CD4-positive, alpha-beta T cell (primary cell): Measurements from ENCODE around the gene ECEL1. TPM values are rescaled to one million over a fixed set of nuclear protein-coding genes. Genes with fewer than 3 reads are reported as not detected.

Experiments
- ATAC-seq: fragments of 200-7000 bp; cut with Tn5 transposase; one replicate; pipeline ENCODE4 v1.10.0; 2022; ENCODE audit warnings: mild to moderate bottlenecking; ENCODE audit not compliant: poor library complexity
- CTCF ChIA-PET: fragments of 350-600 bp; sonication (Branson Sonifier 250); formaldehyde crosslinking; loops from one replicate; lab custom pipeline; 2021; ENCODE audit warnings: antibody characterized with exemption, inconsistent platforms; lab: Charles Lee
- POLR2A ChIA-PET: fragments of 350-600 bp; sonication (Branson Sonifier 250); formaldehyde crosslinking; loops from one replicate; lab custom pipeline; 2021; ENCODE audit warnings: antibody characterized with exemption, inconsistent platforms; lab: Charles Lee
- DNase-seq, 14 experiments: peaks; one replicate each; pipeline ENCODE4 v3.0.0-alpha.2; 2013 to 2020; ENCODE audit warnings: mixed read lengths in 2 of 14
- H3K27ac ChIP-seq, 2 donors: one replicate each; pipeline versions ENCODE4 v1.5.1 to v1.7.0; 2013; ENCODE audit warnings: low read length in 2 of 2, low read depth in 1 of 2, mild to moderate bottlenecking in 1 of 2
- H3K27me3 ChIP-seq, 2 experiments: 1 replicate in 1 of 2; 2 replicates in 1 of 2; pipeline versions ENCODE4 v1.6.1 to v1.7.0; 2013; ENCODE audit warnings: low read length in 2 of 2, control low read depth in 1 of 2, mild to moderate bottlenecking in 1 of 2, moderate library complexity in 1 of 2; ENCODE audit not compliant: insufficient read depth in 2 of 2, control insufficient read depth in 1 of 2
- H3K36me3 ChIP-seq: one replicate; pipeline ENCODE4 v1.6.1; 2013; ENCODE audit warnings: low read length, control low read depth; ENCODE audit not compliant: insufficient read depth
- H3K4me1 ChIP-seq: one replicate; pipeline ENCODE4 v1.6.1; 2013; ENCODE audit warnings: low read length, control low read depth; ENCODE audit not compliant: insufficient read depth
- H3K4me3 ChIP-seq: one replicate; pipeline ENCODE4 v1.5.1; 2013; ENCODE audit warnings: mild to moderate bottlenecking, low read length, moderate library complexity
- H3K9me3 ChIP-seq, 2 experiments: 1 replicate in 1 of 2; 2 replicates in 1 of 2; pipeline versions ENCODE4 v1.6.1 to v1.7.0; 2013; ENCODE audit warnings: low read length in 2 of 2, mild to moderate bottlenecking in 2 of 2, control low read depth in 1 of 2, moderate library complexity in 1 of 2; ENCODE audit not compliant: control insufficient read depth in 1 of 2, insufficient read depth in 1 of 2
- H3K27ac Mint-ChIP-seq: one replicate; pipeline ENCODE4 v1.8.0; 2020; ENCODE audit warnings: mixed read lengths
- H3K27me3 Mint-ChIP-seq: one replicate; pipeline ENCODE4 v1.8.0; 2021; ENCODE audit warnings: mixed read lengths
- H3K36me3 Mint-ChIP-seq: one replicate; pipeline ENCODE4 v1.8.0; 2021; ENCODE audit warnings: low read depth, mixed read lengths
- H3K4me1 Mint-ChIP-seq: one replicate; pipeline ENCODE4 v1.8.0; 2021; ENCODE audit warnings: low read depth, mixed read lengths
- H3K4me3 Mint-ChIP-seq: one replicate; pipeline ENCODE4 v1.8.0; 2020; ENCODE audit warnings: mild to moderate bottlenecking, mixed read lengths
- H3K9me3 Mint-ChIP-seq: one replicate; pipeline ENCODE4 v1.8.0; 2020; ENCODE audit warnings: mixed read lengths
- CTCF ChIP-seq: fragments of 200-600 bp; IDR thresholded peaks from one replicate; pipeline ENCODE4 v1.8.0; 2022; ENCODE audit warnings: antibody characterized with exemption, mild to moderate bottlenecking
- intact Hi-C, 2 experiments: fragments of 100-400 bp; cut with DNase I in 1 of 2; cut with micrococcal nuclease in 1 of 2; formaldehyde crosslinking; loops; one replicate each; pipeline versions ENCODE4 v1.15.1 to v1.9.0; 2023 to 2025; cut with DNase I, micrococcal nuclease
- total RNA-seq, 174 experiments: library from RNA in 2 of 174; stranded (reverse) in 2 of 174; gene quantifications; one replicate each; pipeline ENCODE4 v1.2.3 and lab custom pipeline; 2021 to 2026

Gene ECEL1
- total RNA-seq, 2 experiments from 2014 or later = not detected

GRCh38 chr2:232528746-232529460 lies 41.3 kb upstream of the ECEL1 start:
- ATAC-seq = peak; percentile 71
- intact Hi-C loops = loop anchor here in 1 of 2 experiments (10.0 kb wide), 1 partner anchor 604 kb away; the partner anchor contains the start of gene NPPC

GRCh38 chr2:232527905-232528470 lies 40.4 kb upstream of the ECEL1 start:
- H3K4me3 ChIP-seq = no peak overlapping the region
- peaks cover 56% of the 10 kb centered on the region for H3K27me3 Mint-ChIP-seq
- no peak for TF ChIP-seq CTCF
- H3K4me1 ChIP-seq = peaks cover 25% of the 10 kb centered on the region
- DNase-seq (no peak), ATAC-seq (no peak)
- no peaks in the 10 kb centered on the region for H3K36me3 Mint-ChIP-seq
- no peak overlapping the region for H3K27ac ChIP-seq
- H3K9me3 ChIP-seq = peaks cover 0 to 10% of the 10 kb centered on the region in 2 experiments
- H3K36me3 ChIP-seq = no peaks in the 10 kb centered on the region
- peaks cover 22 to 39% of the 10 kb centered on the region in 2 experiments for H3K27me3 ChIP-seq
- H3K4me3 Mint-ChIP-seq = no peak overlapping the region
- CTCF ChIA-PET = no interaction called here
- H3K9me3 Mint-ChIP-seq = no peaks in the 10 kb centered on the region
- peaks cover 16% of the 10 kb centered on the region for H3K4me1 Mint-ChIP-seq
- no peak overlapping the region for H3K27ac Mint-ChIP-seq
- intact Hi-C loops = loop anchor here in 1 of 2 experiments (10.0 kb wide), 1 partner anchor 603 kb away; the partner anchor contains the start of gene NPPC
- POLR2A ChIA-PET = no interaction called here

More at GRCh38 chr2:232528746-232529460, 41.3 kb upstream of the ECEL1 start:
- Histone ChIP-seq H3K9me3 (peaks cover 0 to 3% of the 10 kb centered on the region in 2 experiments), H3K27me3 (peaks cover 14 to 30% of the 10 kb centered on the region in 2 experiments), H3K4me3 (no peak overlapping the region), H3K36me3 (no peaks in the 10 kb centered on the region), H3K27ac (no peak overlapping the region), H3K4me1 (peaks cover 19% of the 10 kb centered on the region)
- Mint-ChIP-seq H3K36me3 (no peaks in the 10 kb centered on the region), H3K9me3 (no peaks in the 10 kb centered on the region), H3K4me3 (peak overlapping the region; percentile 2), H3K27ac (peak overlapping the region; percentile 46), H3K27me3 (peaks cover 55% of the 10 kb centered on the region), H3K4me1 (peaks cover 12% of the 10 kb centered on the region)
- ChIA-PET POLR2A (no interaction called here), CTCF (no interaction called here)
- no peak for TF ChIP-seq CTCF
- peak in 1 of 14 experiments; percentile 15 for DNase-seq

- Histone ChIP-seq H3K9me3 (peaks cover 0 to 16% of the 10 kb centered on the region in 2 experiments), H3K4me1 (peaks cover 40% of the 10 kb centered on the region), H3K27ac (no peak overlapping the region), H3K27me3 (peaks cover 30 to 52% of the 10 kb centered on the region in 2 experiments), H3K4me3 (no peak overlapping the region), H3K36me3 (no peaks in the 10 kb centered on the region)
- DNase-seq (no peak), ATAC-seq (no peak)
- intact Hi-C loops = loop anchor here in 1 of 2 experiments (10.0 kb wide), 1 partner anchor 602 kb away; the partner anchor contains the start of gene NPPC
- ChIA-PET POLR2A (interaction anchor here (0.6 kb wide), 1 partner anchor 570 kb away, joined by 4 read pairs; no protein-coding TSS in a partner anchor), CTCF (no interaction called here)
- Mint-ChIP-seq H3K27me3 (peaks cover 59% of the 10 kb centered on the region), H3K36me3 (no peaks in the 10 kb centered on the region), H3K9me3 (no peaks in the 10 kb centered on the region), H3K27ac (no peak overlapping the region), H3K4me3 (no peak overlapping the region), H3K4me1 (peaks cover 19% of the 10 kb centered on the region)
- no peak for TF ChIP-seq CTCF
Measured at GRCh38 chr2:232526372-232526941, 38.8 kb upstream of the ECEL1 start.
